Stimulated activated CD8-positive, alpha-beta memory T cell treated with anti-CD3 and anti-CD28 coated beads, Interleukin-12 subunit alpha, Interleukin-12 subunit beta, amount 100 ng/mL, for 24 hours (primary cell): Measurements from ENCODE around the gene HIKESHI.

ENCODE experiments used
- DNase-seq: peaks from one replicate; pipeline ENCODE4 v3.0.0-alpha.2; 2020; ENCODE audit errors: extremely low read depth

Gene HIKESHI

DNA sequence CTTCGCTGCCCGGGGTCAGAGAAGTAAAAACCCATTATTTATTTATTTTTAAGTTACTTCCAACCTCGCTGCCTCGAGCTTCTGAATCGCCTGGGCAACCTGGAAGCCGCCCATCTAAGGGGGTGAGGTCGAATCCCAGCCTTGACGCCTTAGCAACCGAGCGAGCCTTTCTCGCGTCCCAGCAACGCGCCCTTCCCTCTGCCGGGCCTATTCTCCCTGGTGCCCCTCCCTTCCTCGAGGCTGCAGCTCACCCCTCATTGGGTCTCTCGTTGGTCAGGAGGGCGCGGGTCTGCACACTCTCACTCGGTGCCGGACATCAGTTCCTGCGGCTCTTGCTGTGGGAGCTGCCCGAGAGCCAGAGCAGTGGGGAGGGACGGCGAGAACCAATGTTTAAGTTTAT is 72.5 kb downstream of the HIKESHI start, which contains the start of gene CCDC81:
Gene CCDC81 (plus strand): TSS at position 302 of the 400 bp plus-strand sequence. CDS start 277 bp downstream, outside the sequence.
- no peak for DNase-seq

DNA sequence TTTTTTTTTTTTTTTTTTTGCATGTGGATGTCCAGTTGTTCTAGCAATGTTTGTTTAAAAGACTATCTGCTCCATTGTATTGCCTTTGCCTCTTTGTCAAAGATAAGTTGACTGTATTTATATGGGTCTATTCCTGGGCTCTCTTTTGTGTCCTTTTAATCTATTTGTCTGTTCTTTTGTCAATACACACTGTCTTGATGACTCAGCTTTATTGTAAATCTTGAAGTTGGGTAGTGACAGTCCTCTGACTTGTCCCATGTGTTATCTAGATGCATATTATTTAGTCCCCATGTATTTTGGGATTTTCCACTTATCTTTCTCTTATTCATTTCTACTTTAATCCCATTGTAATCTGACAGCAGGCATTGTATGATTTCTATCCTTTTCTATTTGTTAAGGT is 75.9 kb downstream of the HIKESHI start:
- DNase-seq = no peak

DNA sequence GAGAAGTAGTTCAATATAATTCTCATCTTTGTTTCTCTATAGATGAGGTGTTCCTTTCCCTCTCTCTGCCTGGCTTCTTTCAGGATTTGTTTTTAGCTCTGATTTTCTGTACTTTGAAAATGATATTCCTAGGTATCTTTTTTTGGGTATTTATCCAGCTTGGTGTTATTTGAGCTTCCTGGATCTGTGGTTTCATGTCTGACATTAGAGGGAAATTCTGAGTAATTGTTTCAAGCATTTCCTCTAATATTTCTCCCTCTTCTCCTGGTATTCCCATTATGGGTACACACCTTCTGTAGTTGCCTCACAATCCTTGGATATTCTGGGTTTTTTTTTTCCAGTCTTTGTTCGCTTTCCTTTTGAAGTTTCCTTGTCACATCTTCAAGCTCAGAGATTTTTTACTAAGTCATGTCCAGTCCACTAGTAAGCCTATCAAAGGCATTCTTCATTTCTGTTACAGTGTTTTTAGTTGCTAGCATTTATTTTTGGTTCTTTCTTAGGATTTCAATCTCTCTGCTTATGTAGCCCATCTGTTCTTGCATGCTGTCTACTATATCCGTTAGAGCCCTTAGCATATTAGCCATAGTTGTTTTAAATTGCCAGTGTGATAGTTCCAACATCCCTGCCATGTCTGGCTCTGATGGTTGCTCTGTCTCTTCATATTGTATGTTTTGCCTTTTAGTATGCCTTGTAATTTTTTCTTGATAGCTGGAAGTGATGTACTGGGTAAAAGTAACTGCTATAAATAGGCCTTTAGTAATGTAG is 78.4 kb downstream of the HIKESHI start:
- DNase-seq = no peak

DNA sequence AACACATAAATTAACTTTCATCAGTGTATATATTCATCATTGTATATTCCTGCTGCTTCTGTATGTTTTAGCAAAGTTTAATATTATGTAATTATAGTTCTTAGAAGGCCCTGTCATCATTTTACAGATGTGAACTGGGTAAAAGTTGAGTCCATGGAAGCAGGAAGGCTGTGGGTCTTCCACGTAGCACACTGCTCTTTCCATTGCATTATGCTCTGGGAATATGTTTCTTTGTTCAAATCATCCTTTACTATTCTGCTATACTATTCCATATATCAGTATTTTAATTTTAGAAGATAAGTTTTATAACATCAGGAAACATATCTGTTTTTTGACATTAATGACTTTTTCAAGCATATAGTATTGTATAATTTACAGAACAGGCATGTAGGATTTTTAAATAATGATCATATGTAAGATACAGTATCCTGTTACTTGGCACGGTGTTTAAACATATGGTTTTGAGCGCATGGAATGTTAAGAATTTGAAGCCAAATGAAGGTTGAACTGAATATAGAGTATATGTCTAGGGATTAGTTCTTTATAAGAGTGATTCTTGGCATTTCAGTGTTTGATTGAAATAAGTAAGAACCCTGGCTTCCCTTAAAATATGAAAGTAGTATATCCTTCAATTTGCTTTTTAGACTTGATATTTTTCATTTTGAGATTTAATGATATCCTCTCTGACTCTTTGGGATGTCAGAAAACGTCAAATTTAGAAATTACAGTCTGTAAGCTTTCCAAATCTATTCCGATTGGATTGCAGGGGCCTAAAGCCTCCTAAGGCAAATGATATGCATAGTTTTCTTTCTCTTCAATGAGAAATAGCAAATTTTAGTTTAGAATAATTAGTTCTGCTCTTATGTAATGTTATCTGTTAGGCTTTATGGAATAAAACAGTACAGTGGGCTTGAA is 81.3 kb downstream of the HIKESHI start:
- no peak for DNase-seq

DNA sequence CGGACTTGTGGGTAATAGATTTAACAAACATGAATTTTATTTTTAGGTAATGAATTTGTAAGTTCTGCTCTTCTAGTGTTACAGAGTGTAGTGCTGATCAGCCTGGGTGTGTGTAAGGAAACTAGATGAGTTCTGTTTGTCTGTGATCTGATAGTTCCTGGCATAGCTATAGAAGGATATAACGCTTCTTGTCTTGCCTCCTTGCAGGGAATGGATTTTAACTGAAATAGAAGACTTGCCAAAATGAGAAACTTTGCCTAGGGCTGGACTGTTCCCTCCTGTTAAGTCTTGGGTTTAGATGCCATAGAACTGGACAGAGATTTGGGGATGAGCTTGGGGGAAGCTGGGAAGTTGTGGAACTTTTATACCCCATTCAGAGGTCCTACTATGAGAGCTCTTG is 84.2 kb downstream of the HIKESHI start:
- DNase-seq = no peak

DNA sequence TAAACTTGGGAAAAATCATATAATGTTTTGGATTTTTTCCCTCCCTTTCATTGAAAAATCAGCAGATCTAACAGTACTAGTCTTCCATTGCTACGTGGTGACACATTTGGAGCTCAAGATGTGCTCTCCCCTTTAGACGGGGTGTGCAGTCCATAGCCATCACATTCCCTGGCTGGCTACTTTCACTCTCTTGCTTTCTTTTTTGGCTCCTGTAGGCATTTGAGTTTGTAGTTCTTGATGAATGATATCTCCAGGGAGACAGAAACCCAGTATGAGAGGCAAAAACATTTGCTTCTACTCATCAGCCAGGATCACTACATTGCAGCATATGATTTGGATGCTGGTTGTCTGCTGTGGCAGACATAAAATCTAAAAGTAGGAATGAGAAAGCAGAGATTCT is 84.7 kb downstream of the HIKESHI start:
- no peak for DNase-seq

DNA sequence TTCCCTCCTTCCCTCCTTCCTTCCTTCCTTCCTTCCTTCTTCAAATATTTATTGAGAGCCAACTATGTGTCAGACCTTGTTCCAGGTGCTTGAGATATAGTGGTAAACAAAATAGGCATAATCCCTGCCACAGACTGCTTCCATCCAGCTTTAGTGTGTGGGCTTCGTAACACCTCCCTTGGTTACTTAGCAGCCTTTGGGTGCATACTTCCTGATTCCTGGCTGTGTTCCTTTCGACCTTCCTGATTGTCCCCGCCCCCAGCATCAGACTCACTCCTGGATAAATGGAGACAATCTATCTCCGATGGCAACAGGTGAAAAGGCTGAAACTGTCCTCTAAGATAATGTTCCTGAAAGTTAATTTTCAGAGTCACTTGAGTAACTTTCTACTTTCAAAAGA is 86.2 kb downstream of the HIKESHI start:
- DNase-seq = no peak

DNA sequence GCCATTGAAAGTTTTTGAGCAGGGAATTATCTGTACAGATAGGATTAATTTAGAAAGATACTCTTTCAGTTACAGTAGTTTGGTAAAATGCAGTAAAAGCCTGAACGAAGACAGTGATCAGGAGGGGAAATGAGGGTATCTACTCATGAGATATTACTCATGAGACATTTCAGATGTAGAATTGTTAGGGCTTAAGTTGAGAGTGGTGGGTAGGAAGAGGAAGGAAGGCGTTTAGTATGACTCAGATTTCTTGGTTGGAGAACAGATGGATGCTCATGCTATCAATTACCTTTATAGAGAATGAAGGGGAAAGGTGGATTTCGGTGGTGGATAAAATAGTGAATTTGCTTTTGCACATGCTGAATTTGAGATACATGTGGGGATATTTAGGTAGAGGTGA is 88.4 kb downstream of the HIKESHI start:
- no peak for DNase-seq

DNA sequence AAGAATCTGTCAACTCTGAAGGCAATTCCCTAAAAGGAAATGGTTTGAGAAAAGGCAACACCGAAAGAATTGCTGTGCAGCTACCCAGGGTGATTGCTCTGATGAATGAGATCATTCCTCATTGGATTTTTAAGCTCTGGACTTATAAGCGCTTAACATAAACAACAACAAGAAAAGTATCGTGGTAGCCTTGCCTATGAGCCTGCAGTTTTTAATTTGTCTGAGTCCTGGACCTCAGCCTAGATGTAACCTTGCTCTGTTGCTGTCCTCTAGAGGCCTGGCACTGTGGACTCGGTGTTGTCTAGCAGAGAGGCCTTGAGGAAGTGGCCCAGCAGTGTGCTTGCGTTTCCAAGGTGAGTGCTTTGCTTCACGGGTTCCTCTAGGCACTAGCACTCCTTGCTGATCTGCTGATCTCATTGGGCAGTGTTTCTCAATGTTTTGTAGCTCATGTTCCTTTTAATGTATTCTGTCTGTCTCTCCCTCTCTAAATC is 93.1 kb downstream of the HIKESHI start:
- no peak for DNase-seq
